BJ (cell line): ENCODE results near the gene NAP1L4. TPM values are rescaled to one million over a fixed set of nuclear protein-coding genes. Genes with fewer than 3 reads are reported as not detected.

Source experiments
- CTCF ChIA-PET: fragments of 350-600 bp; formaldehyde crosslinking; extraction: SDS; loops from one replicate; lab custom pipeline; 2021; ENCODE audit warnings: antibody characterized with exemption, inconsistent platforms; lab: Yijun Ruan, JAX
- POLR2A ChIA-PET: fragments of 300-600 bp; sonication (Branson Sonifier 250); formaldehyde crosslinking; extraction: SDS; loops from one replicate; lab custom pipeline; 2021; ENCODE audit warnings: antibody characterized with exemption; lab: Charles Lee
- DNase-seq: peaks from one replicate; pipeline ENCODE4 v3.0.0-alpha.2; 2011; ENCODE audit warnings: low read depth
- H3K27me3 ChIP-seq: 2 replicates; pipeline ENCODE4 v1.6.0; 2011; ENCODE audit warnings: low read length; ENCODE audit not compliant: control insufficient read depth, insufficient read depth
- H3K36me3 ChIP-seq: 2 replicates; pipeline ENCODE4 v1.5.1; 2011; ENCODE audit warnings: low read length; ENCODE audit not compliant: control insufficient read depth, insufficient read depth
- H3K4me3 ChIP-seq: 2 replicates; pipeline ENCODE4 v1.5.1; 2011; ENCODE audit warnings: low read depth, mild to moderate bottlenecking, control low read depth, low read length
- polyA plus RNA-seq: library from polyadenylated mRNA; depleted of rRNA; stranded (reverse); fragments of >200 nt; gene quantifications from 2 replicates; pipeline ENCODE4 v1.2.3, GENCODE V29; 2011
- TF ChIP-seq, protein P1 (sequence below): IDR thresholded peaks from 2 replicates; pipeline ENCODE4 v1.5.1; 2011; ENCODE audit warnings: low read depth, mild to moderate bottlenecking, control low read depth, inconsistent platforms, low read length, moderate library complexity; ENCODE audit not compliant: insufficient read depth

NAP1L4 gene
- polyA plus RNA-seq, 1 experiment: 65.1 TPM

DNA sequence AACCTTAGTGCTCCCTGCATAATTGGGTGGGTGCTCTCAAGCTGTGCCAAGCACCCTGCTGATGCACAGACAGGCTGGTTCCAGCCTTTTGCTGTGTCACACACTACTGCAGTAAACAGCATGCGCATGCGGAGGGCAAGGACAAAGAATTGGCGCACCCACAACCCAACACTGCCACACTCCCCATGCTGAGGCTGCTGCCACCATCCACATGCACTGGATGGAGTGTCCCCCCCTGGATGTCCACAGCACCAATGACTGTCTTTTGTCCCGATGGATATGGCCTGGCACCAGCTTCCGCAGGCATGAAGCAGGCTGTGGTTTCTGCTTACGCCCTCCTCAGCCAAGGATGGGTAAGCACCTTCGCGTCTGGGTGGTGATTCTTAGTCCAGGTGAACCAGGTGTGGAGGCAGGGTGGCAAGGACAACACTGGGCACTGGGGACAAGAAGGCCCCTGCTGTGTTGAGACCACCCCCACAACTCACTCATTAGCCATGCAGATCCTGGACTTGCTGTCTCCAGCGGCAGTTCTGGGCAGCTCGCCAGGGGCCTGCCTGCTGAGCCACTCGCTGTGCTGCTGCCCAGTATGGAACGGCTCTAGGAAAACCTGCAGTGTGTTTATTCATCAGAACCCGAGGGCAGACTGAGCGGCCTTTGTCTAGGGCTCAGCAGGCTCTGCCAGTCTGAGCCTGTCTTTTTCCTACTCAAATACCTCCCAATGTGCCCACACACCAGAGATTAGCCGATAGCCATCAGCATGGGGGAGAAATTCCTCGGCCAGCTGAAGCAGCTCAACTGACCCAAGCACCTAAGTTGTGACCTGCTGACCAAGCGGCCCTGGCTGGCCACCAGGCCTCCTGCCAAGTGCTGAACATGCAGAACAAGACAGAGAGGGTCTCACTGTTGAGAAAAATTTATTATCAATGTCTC, 8.2 kb upstream of the NAP1L4 start:
- H3K4me3 ChIP-seq: no peak overlapping the region
- POLR2A ChIA-PET: no interaction called here
- no peaks in the 10 kb centered on the region for H3K27me3 ChIP-seq
- CTCF ChIA-PET: interaction anchor here (1.0 to 1.1 kb wide), 2 partner anchors 22 to 24 kb away, joined by 3 read pairs; no protein-coding TSS in a partner anchor
- DNase-seq: no peak
- TF ChIP-seq, protein P1, sequence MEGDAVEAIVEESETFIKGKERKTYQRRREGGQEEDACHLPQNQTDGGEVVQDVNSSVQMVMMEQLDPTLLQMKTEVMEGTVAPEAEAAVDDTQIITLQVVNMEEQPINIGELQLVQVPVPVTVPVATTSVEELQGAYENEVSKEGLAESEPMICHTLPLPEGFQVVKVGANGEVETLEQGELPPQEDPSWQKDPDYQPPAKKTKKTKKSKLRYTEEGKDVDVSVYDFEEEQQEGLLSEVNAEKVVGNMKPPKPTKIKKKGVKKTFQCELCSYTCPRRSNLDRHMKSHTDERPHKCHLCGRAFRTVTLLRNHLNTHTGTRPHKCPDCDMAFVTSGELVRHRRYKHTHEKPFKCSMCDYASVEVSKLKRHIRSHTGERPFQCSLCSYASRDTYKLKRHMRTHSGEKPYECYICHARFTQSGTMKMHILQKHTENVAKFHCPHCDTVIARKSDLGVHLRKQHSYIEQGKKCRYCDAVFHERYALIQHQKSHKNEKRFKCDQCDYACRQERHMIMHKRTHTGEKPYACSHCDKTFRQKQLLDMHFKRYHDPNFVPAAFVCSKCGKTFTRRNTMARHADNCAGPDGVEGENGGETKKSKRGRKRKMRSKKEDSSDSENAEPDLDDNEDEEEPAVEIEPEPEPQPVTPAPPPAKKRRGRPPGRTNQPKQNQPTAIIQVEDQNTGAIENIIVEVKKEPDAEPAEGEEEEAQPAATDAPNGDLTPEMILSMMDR: no peak
- H3K36me3 ChIP-seq: peaks cover 48% of the 10 kb centered on the region

DNA sequence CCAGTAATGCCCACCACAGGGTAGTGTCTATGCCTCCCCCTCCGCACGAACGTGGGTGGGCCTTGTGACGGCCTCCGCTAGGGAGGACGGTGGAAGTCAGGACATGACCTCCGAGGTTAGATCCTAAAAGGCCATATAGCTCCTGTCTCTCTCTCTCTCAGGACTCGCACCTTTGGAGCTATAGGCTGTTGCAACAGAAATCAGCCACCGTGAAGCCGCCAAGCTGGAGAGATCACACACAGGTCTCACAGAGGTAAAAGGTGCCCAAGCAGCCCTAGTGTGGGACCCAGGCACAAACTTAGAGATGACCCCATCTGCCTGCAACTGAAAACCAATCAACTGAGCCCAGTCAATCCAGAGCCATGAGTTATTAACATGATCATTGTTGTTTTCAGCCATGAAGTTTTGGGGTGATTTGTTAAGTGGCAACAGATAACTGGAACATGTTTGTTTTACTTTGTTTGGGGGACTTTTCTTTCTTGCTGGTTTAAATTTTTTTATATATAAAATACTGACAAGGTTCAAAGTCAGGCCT, 7.4 kb upstream of the NAP1L4 start:
- no peak for DNase-seq
- H3K36me3 ChIP-seq: peaks cover 46% of the 10 kb centered on the region
- ChIA-PET CTCF (interaction anchor here (0.8 kb wide), 1 partner anchor 92 kb away, joined by 3 read pairs; no protein-coding TSS in a partner anchor), POLR2A (no interaction called here)
- TF ChIP-seq, protein P1: no peak
- H3K27me3 ChIP-seq: no peaks in the 10 kb centered on the region
- H3K4me3 ChIP-seq: no peak overlapping the region

DNA sequence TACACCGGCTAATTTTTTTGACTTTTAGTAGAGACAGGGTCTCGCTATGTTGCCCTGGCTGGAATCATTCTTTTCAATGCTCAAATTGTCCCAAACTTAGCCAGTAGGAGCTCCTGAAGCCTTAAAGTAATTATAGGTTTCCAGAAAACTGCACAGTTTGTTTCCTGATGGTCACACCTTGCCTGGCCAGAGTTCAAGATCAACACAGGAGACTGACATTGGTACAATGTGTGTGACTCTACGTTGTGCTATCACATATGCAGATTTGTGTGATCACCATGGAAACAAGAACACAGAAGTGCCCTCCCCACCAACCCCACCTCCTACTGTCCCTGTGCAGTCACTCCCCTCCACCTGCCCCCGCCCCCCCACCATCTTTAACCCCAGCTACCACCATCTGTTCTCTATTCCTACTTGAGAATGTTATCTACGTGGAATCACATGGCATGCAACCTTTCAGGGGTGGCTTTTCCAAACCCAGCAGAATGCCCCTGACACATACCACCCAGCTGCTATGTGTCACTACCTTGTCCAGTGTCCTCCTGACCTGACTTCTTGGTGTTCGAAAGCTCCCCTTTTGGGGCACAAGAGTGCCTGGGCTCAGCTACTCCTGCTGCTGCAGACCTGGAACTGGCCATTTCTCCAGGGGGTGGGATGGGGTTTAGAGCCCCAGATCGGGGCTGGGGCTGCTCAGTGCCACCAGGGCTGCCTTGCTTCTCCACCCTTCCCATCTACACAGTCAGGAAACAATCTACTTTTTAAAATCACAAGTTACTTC, 6.1 kb upstream of the NAP1L4 start:
- DNase-seq: no peak
- TF ChIP-seq, protein P1: no peak
- Histone ChIP-seq H3K36me3 (peaks cover 36% of the 10 kb centered on the region), H3K4me3 (no peak overlapping the region), H3K27me3 (no peaks in the 10 kb centered on the region)
- POLR2A ChIA-PET: no interaction called here
- CTCF ChIA-PET: interaction anchor here (1.9 kb wide), 1 partner anchor 39 kb away, joined by 4 read pairs; no protein-coding TSS in a partner anchor

DNA sequence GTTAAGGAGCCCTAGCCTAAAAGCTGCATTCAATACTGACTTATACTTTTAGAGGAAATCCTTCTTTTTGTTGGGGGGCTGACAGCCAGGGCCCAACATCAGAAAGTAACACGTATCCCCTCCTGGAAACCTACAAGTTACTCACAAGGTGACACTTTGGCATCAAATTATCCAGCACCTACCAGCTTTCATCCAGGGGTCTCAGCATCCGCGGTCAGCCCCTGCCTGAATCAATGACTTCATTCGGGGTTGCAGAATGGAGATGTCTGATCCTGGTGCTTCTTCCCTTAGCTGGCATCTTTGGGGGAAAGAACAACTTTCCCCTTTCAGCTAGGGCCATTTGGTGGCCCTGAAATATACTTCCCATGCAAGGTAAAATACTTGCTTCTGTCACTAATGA, 5.3 kb upstream of the NAP1L4 start:
- ChIA-PET CTCF (interaction anchor here (0.8 to 1.9 kb wide), 2 partner anchors 8 to 40 kb away, joined by 3 to 4 read pairs; no protein-coding TSS in a partner anchor), POLR2A (no interaction called here)
- TF ChIP-seq, protein P1: no peak
- H3K36me3 ChIP-seq: peaks cover 30% of the 10 kb centered on the region
- no peaks in the 10 kb centered on the region for H3K27me3 ChIP-seq
- H3K4me3 ChIP-seq: no peak overlapping the region
- no peak for DNase-seq

DNA sequence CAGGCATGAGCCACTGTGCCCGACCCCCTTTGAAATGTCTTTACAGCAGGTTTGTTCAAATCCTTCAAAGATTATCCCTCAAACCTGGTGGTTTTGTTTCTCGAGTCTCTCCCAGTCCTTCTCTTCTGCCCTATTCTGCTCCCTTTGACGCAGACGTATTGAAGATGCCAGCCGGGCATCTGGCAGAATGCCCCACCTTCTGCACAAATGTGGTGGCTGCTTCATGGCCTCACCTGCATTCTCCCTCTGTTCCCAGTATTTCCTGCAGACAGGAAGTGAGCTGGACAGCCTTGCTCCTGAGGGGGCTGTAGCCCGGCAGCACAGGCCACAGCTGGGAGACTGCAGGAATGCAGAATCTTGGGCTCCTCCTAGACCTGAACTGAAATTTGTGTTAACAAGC, 4.8 kb upstream of the NAP1L4 start:
- POLR2A ChIA-PET: no interaction called here
- no peak overlapping the region for H3K4me3 ChIP-seq
- no peak for DNase-seq
- H3K36me3 ChIP-seq: peaks cover 26% of the 10 kb centered on the region
- TF ChIP-seq, protein P1: no peak
- H3K27me3 ChIP-seq: no peaks in the 10 kb centered on the region
- CTCF ChIA-PET: interaction anchor here (0.8 to 1.9 kb wide), 2 partner anchors 8 to 40 kb away, joined by 3 to 4 read pairs; no protein-coding TSS in a partner anchor
